Hepatocyte (in vitro differentiated cells): ENCODE data around the gene ANKRD66.

Experiments used
- EZH2 ChIP-seq: fragments of 200-600 bp; sonication (generic); IDR thresholded peaks from 2 replicates; pipeline ENCODE4 v1.6.1; 2016; ENCODE audit warnings: antibody characterized with exemption, mild to moderate bottlenecking, borderline replicate concordance
- TF ChIP-seq, protein P1 (sequence below): fragments of 200-600 bp; sonication (generic); IDR thresholded peaks from 2 replicates; pipeline ENCODE4 v1.5.1; 2016; ENCODE audit warnings: antibody characterized with exemption, mild to moderate bottlenecking; ENCODE audit not compliant: poor library complexity

- TF ChIP-seq, protein P1, sequence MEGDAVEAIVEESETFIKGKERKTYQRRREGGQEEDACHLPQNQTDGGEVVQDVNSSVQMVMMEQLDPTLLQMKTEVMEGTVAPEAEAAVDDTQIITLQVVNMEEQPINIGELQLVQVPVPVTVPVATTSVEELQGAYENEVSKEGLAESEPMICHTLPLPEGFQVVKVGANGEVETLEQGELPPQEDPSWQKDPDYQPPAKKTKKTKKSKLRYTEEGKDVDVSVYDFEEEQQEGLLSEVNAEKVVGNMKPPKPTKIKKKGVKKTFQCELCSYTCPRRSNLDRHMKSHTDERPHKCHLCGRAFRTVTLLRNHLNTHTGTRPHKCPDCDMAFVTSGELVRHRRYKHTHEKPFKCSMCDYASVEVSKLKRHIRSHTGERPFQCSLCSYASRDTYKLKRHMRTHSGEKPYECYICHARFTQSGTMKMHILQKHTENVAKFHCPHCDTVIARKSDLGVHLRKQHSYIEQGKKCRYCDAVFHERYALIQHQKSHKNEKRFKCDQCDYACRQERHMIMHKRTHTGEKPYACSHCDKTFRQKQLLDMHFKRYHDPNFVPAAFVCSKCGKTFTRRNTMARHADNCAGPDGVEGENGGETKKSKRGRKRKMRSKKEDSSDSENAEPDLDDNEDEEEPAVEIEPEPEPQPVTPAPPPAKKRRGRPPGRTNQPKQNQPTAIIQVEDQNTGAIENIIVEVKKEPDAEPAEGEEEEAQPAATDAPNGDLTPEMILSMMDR, result no peak
- no peak for TF ChIP-seq EZH2
These were observed 13.4 kb upstream of the ANKRD66 start for GRCh38 chr6:46733341-46733801.
